Activated CD4-positive, alpha-beta T cell treated with anti-CD3 and anti-CD28 coated beads, Interleukin-2, amount 50 U/mL, for 16 hours (primary cell): ENCODE measurements around the gene ZNF81.
"Not testable (repeated sequence)": the region's sequence is repeated elsewhere in the genome, so short reads cannot be mapped to it uniquely, and the experiment has no call there.

Source experiments
- DNase-seq: peaks from one replicate; pipeline ENCODE4 v3.0.0-alpha.2; 2020

Gene ZNF81

DNA sequence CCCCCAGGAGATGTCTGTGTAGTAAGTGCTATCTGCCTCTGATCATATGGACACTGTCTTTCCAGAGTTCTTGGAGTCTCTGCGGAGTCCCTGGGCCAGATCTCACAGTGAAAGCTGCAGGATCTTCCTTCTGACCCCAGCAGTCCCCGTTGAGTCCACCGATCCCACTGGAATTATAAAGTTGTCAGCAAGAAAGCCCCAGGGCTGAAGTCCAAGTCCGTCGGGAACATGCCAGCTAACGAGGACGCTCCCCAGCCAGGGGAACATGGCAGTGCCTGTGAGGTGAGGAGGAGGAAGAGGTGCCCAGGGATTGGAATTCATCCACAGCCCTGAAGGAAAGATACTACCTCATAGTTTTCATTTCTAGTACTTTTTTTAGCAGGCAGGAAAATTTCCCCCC lies 9.3 kb downstream of the ZNF81 start:
- no peak for DNase-seq

DNA sequence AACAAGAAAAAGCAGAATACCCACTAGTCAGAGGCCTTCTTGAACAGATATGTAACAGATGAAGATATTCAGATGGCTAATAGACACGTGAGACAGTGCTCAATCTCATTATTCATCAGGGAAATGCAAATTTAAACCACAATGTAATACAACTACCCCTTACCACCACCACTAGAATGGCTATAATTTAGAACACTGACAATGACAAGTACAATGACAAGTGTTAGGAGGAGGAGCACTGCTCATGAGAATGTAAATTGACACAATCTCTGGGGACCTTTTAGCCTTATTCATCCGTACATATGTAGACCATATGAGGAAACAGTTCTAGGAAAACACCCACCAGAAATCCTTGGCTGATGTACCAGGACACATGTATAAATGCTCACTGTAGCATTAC lies 13.1 kb downstream of the ZNF81 start:
- no peak for DNase-seq

DNA sequence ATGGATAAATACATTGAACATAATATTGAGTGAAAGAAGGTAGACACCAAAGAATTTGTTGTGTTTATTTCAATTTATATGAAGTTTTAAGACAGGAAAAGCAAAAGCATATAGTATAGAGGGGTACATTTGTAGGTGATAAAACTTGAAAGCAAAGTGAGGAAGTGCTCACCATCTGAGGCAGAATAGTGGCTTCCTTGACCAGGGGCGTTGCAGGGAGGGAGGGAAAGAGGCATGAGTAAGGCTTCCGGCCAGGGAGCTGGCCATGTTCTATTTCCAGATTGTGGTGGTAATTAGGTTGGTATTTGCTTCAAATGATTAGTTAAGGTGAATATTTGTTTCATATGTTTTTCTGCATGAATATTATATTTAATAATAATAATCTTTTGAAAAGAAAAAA lies 13.7 kb downstream of the ZNF81 start:
- DNase-seq, result not testable (repeated sequence)

DNA sequence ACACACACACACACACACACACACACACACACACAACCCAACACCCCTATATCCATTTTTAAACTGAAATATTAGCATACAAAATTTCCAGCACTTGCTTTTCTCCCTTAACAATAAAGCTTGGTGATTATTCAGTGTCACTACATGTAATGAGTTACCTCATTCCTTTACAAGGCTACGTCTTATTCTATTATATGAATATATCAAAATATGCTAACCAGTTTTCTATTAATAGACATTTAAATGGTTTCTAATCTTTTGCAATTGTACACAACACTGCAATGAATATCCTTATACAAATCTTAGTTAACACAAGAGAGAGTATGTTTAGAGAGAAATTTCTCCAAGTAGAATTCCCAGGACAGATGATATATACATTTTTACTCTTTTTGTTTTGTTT lies 14.2 kb downstream of the ZNF81 start:
- DNase-seq, result no peak

DNA sequence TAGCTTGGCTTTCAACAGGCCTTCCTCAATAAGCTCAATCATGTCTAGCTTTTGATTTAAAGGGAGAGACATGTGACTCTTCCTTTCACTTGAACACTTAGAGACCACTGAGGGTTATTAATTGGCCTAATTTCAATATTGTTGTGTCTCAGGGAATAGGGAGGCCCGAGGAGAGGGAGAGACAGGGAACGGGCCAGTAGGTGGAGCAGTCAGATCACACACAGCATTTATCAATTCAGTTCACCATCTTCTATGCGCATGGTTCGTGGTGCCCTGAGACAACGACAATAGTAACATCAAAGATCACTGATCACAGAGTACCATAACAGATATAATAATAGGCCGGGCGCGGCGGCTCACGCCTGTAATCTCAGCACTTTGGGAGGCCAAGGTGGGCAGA lies 17.8 kb downstream of the ZNF81 start:
- DNase-seq, result no peak

DNA sequence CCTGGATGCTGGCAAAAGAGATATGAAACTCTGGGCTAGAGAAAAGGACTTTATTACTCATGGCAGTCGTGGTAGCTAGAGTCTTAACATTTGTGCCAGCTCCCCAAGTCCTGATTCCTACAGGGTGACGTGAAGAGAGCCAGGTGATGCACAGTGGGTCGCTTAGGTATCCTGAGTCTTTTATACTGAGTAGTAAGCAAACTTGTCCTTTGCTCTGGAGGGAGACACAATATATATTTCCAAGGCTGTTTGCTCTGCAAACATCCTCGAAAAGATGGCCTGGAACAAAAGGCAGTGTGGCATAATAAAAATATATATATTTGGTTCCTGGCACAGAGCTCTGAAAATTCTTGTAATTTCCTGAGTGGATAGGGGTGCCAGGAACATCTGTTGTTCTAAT lies 23.0 kb downstream of the ZNF81 start:
- DNase-seq, result no peak

DNA sequence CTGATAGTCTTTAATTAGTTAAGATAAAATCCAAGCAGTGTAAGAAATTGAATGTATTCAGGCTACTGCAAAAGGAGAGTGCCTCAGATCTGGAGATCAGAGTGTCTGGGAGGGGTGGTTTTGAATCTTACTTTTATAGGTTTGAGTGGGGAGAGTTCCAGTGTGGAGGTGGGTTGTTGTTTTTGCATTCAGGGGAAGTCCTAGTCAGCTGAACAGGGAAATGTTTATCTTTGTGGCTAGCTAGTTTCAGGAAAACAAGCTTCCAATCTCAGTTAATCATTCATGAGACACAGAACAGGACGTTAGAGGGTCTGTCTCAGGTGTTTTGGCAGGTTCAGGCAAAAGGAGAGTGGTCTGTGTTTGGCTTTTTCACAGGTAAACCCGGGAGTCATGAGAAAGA lies 26.0 kb downstream of the ZNF81 start:
- no peak for DNase-seq

DNA sequence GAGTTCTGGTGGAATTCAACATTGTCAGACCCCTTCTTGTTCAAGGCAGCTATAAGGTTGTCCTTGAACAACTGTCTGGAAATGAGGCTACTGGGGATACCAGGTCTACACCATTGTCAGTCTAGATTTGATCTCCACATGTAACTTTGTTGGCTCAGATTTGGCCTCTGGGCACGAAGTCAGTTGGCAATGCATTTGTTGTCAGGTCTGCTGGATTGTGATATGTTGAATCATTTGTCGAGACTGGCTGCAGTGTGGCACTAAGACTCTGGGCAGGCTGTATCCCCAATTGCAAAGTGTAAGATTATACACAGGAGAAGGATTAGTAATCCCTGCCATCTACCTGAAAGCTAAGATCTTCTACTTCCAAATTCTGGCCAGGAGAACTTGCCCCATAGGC lies 26.5 kb downstream of the ZNF81 start:
- no peak for DNase-seq

DNA sequence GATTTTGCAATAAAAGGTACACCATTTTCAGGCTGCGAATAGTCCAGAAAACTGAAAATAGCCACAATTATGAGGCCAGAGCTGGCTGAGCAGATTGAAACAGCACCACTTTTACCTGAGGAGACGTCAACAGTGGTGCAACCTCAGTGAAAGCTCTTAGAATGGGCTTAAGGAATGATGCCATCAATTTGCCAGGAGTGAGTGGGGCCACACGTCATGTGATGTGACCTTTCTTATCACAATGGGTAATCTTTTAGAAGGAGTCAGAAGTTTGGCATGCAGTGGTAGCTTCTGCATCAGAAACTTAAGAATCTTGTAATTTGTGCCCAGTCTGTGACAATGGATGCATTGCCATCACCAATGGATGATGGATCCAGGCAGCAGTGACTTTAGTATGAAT lies 27.6 kb downstream of the ZNF81 start:
- no peak for DNase-seq

DNA sequence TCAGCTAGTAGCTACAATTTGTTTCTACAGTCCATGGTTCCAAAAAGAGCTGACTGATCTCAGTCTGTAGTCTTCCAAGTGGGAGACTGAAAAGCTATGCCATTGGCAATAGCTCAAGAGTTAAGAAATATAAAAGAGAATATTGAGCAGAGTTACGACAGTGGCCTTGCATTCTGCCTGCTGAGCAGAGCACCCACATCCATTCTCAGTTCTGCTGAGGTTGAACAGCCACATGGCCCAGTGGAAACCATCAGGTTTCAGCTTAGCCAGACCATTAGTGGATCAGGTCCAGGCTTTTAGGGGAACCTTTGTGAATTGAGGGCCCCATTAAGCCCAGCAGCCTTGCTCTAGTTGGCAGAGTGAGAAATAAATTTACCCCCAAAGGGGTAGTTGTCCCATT lies 28.1 kb downstream of the ZNF81 start:
- no peak for DNase-seq

DNA sequence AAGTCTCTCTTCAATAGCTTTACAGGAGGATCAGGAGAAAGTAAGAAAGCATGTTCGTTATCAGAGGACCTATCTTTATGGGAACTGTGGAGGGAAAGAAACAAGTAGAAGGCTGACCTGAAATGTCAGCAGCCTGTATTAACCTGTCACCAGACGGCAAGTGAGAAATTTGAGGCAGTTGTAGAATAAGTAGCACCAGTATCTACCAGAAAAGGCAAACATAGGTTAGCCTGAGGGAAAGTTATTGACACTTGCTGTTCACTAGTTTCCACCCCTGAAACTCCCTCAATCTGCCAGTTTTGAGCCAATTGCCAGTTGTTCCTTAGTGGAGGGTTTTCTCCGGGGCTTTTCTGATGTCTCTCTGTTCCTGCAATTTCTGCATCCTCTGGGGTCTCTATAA lies 36.4 kb downstream of the ZNF81 start:
- no peak for DNase-seq

DNA sequence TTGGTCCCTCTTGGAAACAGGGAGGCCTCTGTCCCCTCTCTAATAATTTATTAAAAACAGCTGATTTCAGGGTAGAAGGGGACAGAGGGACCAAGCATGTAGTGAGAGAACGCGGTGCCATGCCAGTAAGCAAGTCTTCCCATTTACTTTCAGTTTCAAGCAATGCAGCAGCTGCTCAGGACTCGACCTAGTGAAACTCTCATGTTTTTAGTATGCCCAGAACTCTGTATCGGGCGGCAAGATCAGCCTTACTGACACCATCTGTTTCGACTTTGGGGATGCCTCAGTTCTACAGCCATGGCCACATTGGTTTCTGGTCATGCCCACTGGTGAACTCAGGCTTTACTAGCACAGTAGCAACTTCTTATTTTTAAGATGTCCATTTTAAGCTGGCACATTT lies 40.6 kb downstream of the ZNF81 start:
- DNase-seq, result no peak

DNA sequence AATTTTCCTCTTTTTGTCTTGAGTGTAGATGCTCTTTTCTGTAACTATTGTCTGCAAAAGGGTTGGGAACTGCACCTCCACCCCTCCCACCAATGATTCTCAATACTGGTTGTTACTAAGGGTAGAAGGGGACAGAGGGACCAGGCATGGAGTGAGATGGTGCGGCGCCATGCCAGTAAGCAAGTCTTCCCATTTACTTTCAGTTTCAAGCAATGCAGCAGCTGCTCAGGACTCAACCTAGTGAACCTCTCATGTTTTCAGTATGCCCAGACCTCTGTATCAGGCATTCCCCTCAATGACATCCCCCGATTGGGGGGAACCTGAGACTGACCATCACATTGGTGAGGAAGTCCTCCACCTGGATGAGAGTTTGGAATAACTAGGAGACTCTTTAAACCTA lies 41.5 kb downstream of the ZNF81 start:
- DNase-seq, result no peak

DNA sequence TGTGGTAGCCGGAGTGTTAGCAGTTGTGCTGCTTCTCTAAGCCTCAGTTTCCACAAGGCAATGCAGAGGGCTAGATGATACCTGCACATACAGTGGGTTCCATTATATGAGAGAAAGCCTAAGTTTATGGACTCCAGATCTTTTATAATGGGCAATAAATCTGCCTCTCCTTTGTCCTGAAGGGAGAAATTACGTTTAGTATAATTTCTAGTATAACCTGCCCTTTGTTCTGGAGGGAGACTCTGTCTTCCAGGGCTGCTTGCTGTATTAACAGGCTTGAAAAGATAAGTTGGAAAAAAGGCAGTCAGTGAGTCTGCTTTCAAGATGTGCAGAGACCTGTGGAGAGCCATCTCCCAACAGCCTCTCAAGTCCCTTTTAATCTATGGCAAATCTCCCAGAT lies 42.8 kb downstream of the ZNF81 start:
- DNase-seq, result no peak

DNA sequence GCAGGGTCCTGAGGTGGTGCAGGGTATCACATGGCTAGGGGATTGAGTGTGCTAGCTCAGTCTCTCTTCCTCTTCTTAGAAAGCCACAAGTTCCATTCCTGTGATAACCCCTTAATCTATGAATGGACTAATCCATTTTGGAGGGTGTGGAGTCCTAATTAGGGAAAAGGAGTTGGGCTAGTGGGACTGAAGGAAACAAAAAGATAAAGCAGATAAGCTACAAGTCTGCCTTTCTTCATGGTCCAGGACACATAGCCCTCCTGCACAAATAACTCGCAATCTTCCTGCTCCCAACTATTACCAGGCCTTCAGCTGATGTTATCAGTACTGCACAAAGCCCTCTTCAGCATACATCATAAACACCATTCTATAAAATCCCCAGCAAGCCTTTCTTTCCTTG lies 44.2 kb downstream of the ZNF81 start:
- DNase-seq, result no peak

DNA sequence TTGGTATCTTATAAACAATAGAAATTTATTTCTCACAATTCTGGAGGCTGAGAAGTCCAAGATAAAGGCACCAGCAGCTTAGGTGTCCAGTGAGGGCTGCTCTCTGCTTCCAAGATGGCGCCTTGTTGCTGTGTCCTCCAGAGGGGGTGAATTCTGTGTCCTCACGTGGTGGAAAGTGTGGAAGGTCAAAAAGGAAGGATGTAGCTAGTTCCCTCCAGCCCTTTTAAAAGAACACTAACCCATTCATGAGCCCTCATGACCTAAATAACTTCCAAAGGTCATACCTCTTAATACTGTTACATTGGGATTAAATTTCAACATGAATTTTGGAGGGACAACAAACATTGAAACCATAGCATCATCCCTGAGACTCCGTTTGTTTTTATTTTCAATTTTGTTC lies 48.8 kb downstream of the ZNF81 start:
- DNase-seq, result no peak

DNA sequence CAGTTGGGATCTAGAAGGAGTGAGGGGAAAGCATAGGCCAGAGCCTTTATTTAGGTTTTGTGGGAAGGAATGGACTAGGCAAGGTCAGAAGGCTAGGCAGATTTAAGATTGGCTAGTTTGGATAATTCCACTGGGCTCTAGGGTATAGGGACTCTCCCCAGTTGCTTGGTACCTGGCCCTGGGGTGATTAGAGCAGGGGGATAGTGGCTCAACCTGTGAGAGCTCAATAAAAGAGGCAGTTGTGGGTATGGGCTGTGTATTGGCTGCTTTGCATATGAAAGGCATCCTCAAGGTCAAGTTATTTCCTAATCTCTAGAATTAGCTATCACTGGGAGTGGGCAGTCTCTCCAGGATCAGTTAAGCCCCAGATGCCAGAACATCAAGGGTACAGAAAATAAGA lies 61.3 kb downstream of the ZNF81 start:
- DNase-seq, result no peak

DNA sequence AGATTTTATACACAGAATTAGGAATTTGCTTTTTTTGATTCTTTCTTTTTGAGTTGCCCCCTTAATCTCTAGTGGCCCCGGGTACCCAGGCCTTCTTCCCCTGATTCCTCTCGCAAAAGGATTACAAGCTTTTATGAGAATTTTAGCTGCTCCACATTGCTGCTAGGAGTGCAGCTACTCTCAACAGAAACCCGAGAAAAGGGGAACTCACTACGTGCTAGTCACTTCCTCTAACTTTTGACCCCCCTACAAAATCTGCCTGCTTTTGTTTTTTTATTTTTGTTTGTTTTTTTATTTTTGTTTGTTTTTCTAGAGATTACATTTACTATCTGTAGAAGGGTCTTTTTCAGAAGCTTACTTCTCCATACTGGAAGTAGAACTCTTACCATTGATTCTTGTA lies 64.1 kb downstream of the ZNF81 start:
- DNase-seq, result no peak

DNA sequence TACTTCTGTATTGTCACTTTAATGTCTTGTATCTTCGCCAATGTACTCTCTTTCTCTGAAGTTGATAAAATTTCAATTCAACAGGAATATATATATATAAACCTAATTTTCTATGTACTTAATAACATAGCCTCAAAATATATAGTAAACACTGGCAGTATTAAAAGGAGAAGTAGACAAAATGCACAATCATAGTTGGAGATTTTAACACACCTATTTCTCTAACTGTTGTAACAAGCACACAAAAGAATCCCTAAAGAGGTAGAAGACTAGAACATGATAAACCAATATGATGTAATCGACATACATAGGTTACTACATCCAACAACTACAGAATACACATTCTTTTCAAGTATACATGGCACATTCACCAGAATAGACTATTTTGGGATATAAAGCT lies 65.5 kb downstream of the ZNF81 start:
- no peak for DNase-seq

DNA sequence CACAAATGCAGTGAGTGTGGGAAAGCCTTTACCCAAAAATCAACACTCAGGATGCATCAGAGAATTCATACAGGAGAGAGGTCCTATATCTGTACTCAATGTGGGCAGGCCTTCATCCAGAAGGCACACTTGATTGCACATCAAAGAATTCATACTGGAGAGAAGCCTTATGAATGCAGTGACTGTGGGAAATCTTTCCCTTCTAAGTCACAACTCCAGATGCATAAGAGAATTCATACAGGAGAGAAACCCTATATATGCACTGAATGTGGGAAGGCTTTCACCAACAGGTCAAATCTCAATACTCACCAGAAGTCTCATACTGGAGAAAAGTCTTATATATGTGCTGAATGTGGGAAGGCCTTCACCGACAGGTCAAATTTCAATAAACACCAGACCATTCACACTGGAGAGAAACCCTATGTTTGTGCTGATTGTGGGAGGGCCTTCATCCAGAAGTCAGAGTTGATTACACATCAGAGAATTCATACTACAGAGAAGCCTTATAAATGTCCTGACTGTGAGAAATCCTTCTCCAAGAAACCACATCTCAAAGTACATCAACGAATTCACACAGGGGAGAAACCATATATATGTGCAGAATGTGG lies 79.3 kb downstream of the ZNF81 start:
- DNase-seq, result no peak

DNA sequence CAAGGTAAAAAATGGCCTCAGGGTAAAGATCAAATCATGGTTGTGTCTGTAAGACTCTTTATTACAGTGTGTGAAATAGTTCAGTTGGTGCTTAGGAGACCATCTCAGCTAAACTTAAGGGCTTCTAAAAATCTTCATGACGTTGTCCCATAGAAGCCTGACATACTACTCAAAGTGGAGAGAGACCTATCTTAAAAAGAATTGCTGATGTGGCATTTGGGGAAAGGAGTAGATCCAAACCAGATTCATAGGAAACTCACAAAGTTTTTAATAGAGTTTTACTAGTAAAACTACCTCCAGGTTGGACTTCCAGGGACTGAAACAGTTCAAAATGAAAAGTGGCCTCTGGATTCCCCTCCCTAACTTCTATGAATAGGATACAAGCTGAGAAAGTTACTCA lies 81.6 kb downstream of the ZNF81 start:
- no peak for DNase-seq

DNA sequence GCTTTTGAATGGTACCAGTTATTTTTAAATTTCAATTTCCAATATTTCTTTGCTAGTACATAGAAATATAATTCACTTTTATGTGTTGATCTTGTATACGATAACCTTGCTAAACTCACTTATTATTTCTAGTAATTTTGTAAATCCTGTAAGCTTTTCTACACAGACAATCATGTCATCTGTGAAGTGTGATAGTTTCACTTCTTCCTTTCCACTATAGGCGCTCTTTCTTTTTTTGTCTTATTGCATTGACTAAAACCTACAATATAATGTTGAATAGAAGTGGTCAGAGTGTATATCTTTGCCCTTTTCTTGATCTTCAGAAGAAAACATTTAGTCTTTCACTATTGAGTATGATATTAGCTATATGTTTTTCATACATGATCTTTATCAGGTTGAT lies 90.5 kb downstream of the ZNF81 start:
- no peak for DNase-seq

DNA sequence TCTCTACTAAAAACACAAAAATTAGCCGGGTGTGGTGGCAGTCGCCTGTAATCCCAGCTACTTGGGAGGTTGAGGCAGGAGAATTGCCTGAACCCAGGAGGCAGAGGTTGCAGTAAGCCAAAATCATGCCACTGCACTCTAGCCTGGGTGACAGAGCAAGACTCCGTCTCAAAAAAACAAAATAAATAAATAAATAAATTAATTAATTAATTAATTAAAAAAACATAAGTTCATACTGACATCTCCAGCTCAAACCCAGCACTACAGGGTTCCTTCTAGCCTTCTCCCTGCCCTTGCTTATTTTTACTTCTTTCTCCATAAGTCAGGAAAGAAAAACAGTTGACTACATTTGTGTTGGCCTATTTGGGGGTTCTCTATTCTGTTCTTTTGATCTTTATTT lies 95.3 kb downstream of the ZNF81 start:
- DNase-seq, result not testable (repeated sequence)

DNA sequence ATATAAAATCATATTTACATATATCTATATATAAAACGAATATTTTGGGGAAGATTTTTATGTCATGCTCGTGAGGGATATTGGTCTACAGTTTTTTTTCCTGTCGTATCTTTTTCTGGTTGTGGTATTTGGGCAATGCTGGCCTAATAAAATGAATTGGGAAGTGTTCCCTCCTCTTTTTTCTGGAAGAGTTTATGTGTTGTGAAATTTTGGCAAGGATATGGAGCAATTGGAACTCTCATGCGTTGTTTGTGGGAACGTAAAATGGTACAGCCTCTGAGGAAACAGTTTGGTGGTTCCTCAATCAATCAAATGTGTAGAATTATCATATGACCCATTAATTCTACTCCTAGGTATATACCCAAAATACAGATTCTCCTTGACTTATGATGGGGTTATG lies 97.2 kb downstream of the ZNF81 start:
- DNase-seq, result no peak

DNA sequence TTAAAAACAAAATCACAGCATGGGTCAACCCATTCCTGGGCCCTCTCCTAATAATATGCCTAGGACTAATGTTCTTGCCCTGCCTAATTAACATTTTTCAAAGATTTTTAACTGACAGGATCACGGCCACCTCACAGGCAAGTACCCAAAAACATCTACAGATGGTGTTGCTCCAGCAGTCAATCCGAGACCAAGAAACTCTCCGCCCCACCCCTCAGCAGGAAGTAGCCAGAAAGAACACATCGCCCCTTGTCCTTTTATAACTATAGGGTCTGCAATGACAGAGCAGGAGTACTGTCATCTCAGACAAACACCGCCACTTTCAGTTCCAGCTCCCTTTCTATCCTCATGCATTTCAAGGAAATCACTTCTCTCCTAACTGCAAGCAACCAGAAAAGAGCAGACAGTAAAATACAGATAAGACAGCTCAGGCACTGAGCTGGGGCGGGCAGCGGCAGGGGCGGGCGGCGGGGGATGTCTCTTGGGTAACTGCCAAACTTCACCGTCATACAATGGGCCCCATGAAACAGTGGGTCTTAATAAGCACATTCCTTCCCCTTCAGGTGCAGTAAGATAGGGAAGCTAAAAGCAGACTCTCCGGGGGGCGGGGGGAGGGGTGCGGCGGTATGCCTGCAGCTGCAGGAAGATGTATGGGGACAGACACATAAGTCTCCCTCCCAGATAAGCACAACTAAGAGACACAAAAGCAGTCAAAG lies 99.7 kb downstream of the ZNF81 start:
- peak; percentile 2 for DNase-seq
